IMR-90 (cell line): Measurements from ENCODE around the gene YRDC. TPM values are rescaled to one million over a fixed set of nuclear protein-coding genes. Genes with fewer than 3 reads are reported as not detected.

Experiments used
- ATAC-seq: fragments of 200-7000 bp; cut with Tn5 transposase; 2 replicates; pipeline ENCODE4 v1.9.1; 2020; ENCODE audit warnings: low read depth, mild to moderate bottlenecking, moderate library complexity
- BruUV-seq: library from RNA; stranded (reverse); fragments of 400-500 nt; replicated peaks from 2 replicates; lab custom pipeline; 2021; lab: Mats Ljungman, UMichigan
- CTCF ChIA-PET: fragments of 300-600 bp; formaldehyde crosslinking; extraction: SDS; loops from one replicate; lab custom pipeline; 2021; ENCODE audit warnings: antibody characterized with exemption; lab: Yijun Ruan, JAX
- POLR2A ChIA-PET: fragments of 300-600 bp; sonication (Branson Sonifier 250); formaldehyde crosslinking; loops from one replicate; lab custom pipeline; 2022; ENCODE audit warnings: antibody characterized with exemption; ENCODE audit not compliant: unreplicated experiment; lab: Charles Lee
- DNase-seq: peaks from one replicate; pipeline ENCODE4 v3.0.0; 2013
- H2AFZ ChIP-seq: replicated peaks from 2 replicates; pipeline ENCODE3; 2013; ENCODE audit warnings: low read length, mild to moderate bottlenecking; ENCODE audit not compliant: poor library complexity
- H2AK5ac ChIP-seq: 2 replicates; pipeline ENCODE4 v1.6.1; 2013; ENCODE audit warnings: low read depth, low read length, inconsistent platforms
- H2AK9ac ChIP-seq: replicated peaks from 2 replicates; pipeline ENCODE3; 2013; ENCODE audit warnings: mild to moderate bottlenecking, low read depth, low read length, moderate library complexity; ENCODE audit not compliant: poor library complexity
- H2BK120ac ChIP-seq: 2 replicates; pipeline ENCODE4 v1.6.1; 2013; ENCODE audit warnings: low read depth, low read length, inconsistent platforms
- H2BK15ac ChIP-seq: 3 replicates; pipeline ENCODE4 v1.6.1; 2013; ENCODE audit warnings: low read depth, low read length, inconsistent platforms
- H2BK20ac ChIP-seq: 2 replicates; pipeline ENCODE4 v1.6.1; 2013; ENCODE audit warnings: low read depth, mild to moderate bottlenecking, inconsistent platforms, low read length, moderate library complexity
- H2BK5ac ChIP-seq: 2 replicates; pipeline ENCODE4 v1.6.1; 2013; ENCODE audit warnings: mild to moderate bottlenecking, low read depth, low read length, inconsistent platforms; ENCODE audit not compliant: poor library complexity, severe bottlenecking
- H3K14ac ChIP-seq: replicated peaks from 2 replicates; pipeline ENCODE4 v1.6.1; 2013; ENCODE audit warnings: low read depth, low read length, inconsistent platforms
- H3K18ac ChIP-seq: 2 replicates; pipeline ENCODE4 v1.6.1; 2013; ENCODE audit warnings: low read depth, low read length, control low read depth
- H3K23ac ChIP-seq: 2 replicates; pipeline ENCODE4 v1.6.1; 2013; ENCODE audit warnings: low read depth, low read length, inconsistent platforms
- H3K27ac ChIP-seq: 2 replicates; pipeline ENCODE4 v1.5.1; 2013; ENCODE audit warnings: mild to moderate bottlenecking, control low read depth, low read length; ENCODE audit not compliant: insufficient read depth
- H3K27me3 ChIP-seq: 2 replicates; pipeline ENCODE4 v1.6.1; 2013; ENCODE audit warnings: low read length; ENCODE audit not compliant: control insufficient read depth, insufficient read depth
- H3K36me3 ChIP-seq: 2 replicates; pipeline ENCODE4 v1.6.1; 2013; ENCODE audit warnings: low read length, mixed read lengths; ENCODE audit not compliant: control insufficient read depth, insufficient read depth
- H3K4ac ChIP-seq: 2 replicates; pipeline ENCODE4 v1.6.1; 2013; ENCODE audit warnings: low read depth, low read length, inconsistent platforms
- H3K4me1 ChIP-seq: 2 replicates; pipeline ENCODE4 v1.6.1; 2013; ENCODE audit warnings: low read length, mixed read lengths; ENCODE audit not compliant: control insufficient read depth, insufficient read depth
- H3K4me2 ChIP-seq: 2 replicates; pipeline ENCODE4 v1.6.1; 2013; ENCODE audit warnings: low read depth, mild to moderate bottlenecking, control low read depth, low read length, moderate library complexity
- H3K4me3 ChIP-seq: 2 replicates; pipeline ENCODE4 v1.5.1; 2013; ENCODE audit warnings: low read depth, mild to moderate bottlenecking, control low read depth, low read length, moderate library complexity; ENCODE audit not compliant: insufficient read depth
- H3K56ac ChIP-seq: 2 replicates; pipeline ENCODE4 v1.6.1; 2013; ENCODE audit warnings: low read length, inconsistent platforms; ENCODE audit not compliant: insufficient read depth; ENCODE audit errors: extremely low read depth
- H3K79me1 ChIP-seq, 2 experiments: 2 replicates each; pipeline ENCODE4 v1.6.1; 2013; ENCODE audit warnings: low read length in 2 of 2, inconsistent platforms in 1 of 2, low read depth in 1 of 2
- H3K9ac ChIP-seq: 2 replicates; pipeline ENCODE4 v1.6.1; 2013; ENCODE audit warnings: low read depth, low read length, control low read depth
- H3K9me1 ChIP-seq: 2 replicates; pipeline ENCODE4 v1.6.1; 2013; ENCODE audit warnings: low read length, inconsistent platforms; ENCODE audit not compliant: insufficient read depth
- H3K9me3 ChIP-seq: 2 replicates; pipeline ENCODE4 v1.6.1; 2013; ENCODE audit warnings: low read length; ENCODE audit not compliant: control insufficient read depth, insufficient read depth
- H4K20me1 ChIP-seq: 2 replicates; pipeline ENCODE4 v1.6.1; 2013; ENCODE audit warnings: low read length, inconsistent platforms; ENCODE audit not compliant: insufficient read depth
- H4K5ac ChIP-seq: 2 replicates; pipeline ENCODE4 v1.6.1; 2013; ENCODE audit warnings: mild to moderate bottlenecking, low read depth, low read length, control low read depth
- H4K8ac ChIP-seq, 2 experiments: 2 replicates each; pipeline ENCODE4 v1.6.1; 2013; ENCODE audit warnings: low read depth in 2 of 2, low read length in 2 of 2, control low read depth in 1 of 2, inconsistent platforms in 1 of 2
- H4K91ac ChIP-seq: 2 replicates; pipeline ENCODE4 v1.6.1; 2013; ENCODE audit warnings: low read depth, low read length, inconsistent platforms; ENCODE audit not compliant: insufficient read depth
- BHLHE40 ChIP-seq: fragments of 150-350 bp; IDR thresholded peaks from 2 replicates; pipeline ENCODE4 v1.6.1; 2016; ENCODE audit warnings: mild to moderate bottlenecking, low read depth, low read length
- MAZ ChIP-seq: IDR thresholded peaks from 2 replicates; pipeline ENCODE4 v1.6.1; 2012; ENCODE audit warnings: low read depth, mild to moderate bottlenecking, low read length, improper control_type of control experiment, moderate library complexity, borderline replicate concordance
- MXI1 ChIP-seq: IDR thresholded peaks from 2 replicates; pipeline ENCODE4 v1.6.1; 2012; ENCODE audit warnings: low read depth, mild to moderate bottlenecking, low read length, moderate library complexity, borderline replicate concordance
- POLR2A ChIP-seq: IDR thresholded peaks from 2 replicates; pipeline ENCODE4 v1.6.1; 2012; ENCODE audit warnings: mild to moderate bottlenecking, low read depth, low read length
- RAD21 ChIP-seq: IDR thresholded peaks from 2 replicates; pipeline ENCODE4 v1.6.1; 2012; ENCODE audit warnings: low read length, improper control_type of control experiment
- RFX5 ChIP-seq: IDR thresholded peaks from 2 replicates; pipeline ENCODE4 v1.8.0; 2012; ENCODE audit warnings: low read depth, mild to moderate bottlenecking, low read length, moderate library complexity
- USF2 ChIP-seq: fragments of 150-350 bp; IDR thresholded peaks from 2 replicates; pipeline ENCODE4 v1.6.1; 2017; ENCODE audit warnings: mild to moderate bottlenecking, antibody characterized with exemption, low read length, low read depth
- WGBS, 2 experiments: methylation state at CpG; one replicate each; pipeline versions ENCODE4 v1.1.5 to v1.1.7; 2013; ENCODE audit warnings: missing lambda C conversion rate in 2 of 2; ENCODE audit not compliant: insufficient read length in 1 of 2; ENCODE audit errors: extremely low coverage in 2 of 2; 5-methylcytosine and 5-hydroxymethylcytosine counted together
- dilution Hi-C: fragments of 300-500 bp; cut with HindIII; formaldehyde crosslinking; loops from one replicate; pipeline ENCODE4 v1.14.3; 2018; ENCODE audit warnings: low sequenced_read_pairs; ENCODE audit not compliant: unreplicated experiment
- in situ Hi-C: fragments of 300-500 bp; cut with MboI; formaldehyde crosslinking; loops from 3 replicates; pipeline ENCODE4 v1.14.3; 2019; ENCODE audit warnings: low sequenced_read_pairs, inconsistent platforms, mixed read lengths
- intact Hi-C: fragments of 100-400 bp; cut with micrococcal nuclease; formaldehyde crosslinking; loops from 2 replicates; pipeline ENCODE4 v1.10.0; 2022
- polyA plus RNA-seq, 3 experiments: library from polyadenylated mRNA; depleted of rRNA; stranded (reverse); fragments of >200 nt; gene quantifications; 2 replicates each; pipeline ENCODE4 v1.2.3, GENCODE V29; 2012; ENCODE audit warnings: low replicate concordance in 1 of 3
- total RNA-seq: library from RNA; depleted of rRNA; stranded (reverse); fragments of >200 nt; gene quantifications from 2 replicates; pipeline ENCODE4 v1.2.3, GENCODE V29; 2012

The YRDC gene
- total and polyA plus RNA-seq, 2 of the 4 experiments (the other 2 are of a cell fraction) = 21.0 to 21.7 TPM

GRCh38 chr1:37854406-37854805, 46.4 kb upstream of the YRDC start:
- ChIA-PET CTCF (no interaction called here), POLR2A (no interaction called here)
- no peak overlapping the region for H3K4me2 ChIP-seq
- no peak for ATAC-seq
- peaks cover 12% of the 10 kb centered on the region for H3K36me3 ChIP-seq
- in situ Hi-C loops = no loop called here
- H2AK9ac ChIP-seq = no peak overlapping the region
- peaks cover 6% of the 10 kb centered on the region for H3K9me1 ChIP-seq
- no peak overlapping the region for H3K9ac ChIP-seq
- H3K4me1 ChIP-seq = peaks cover 4% of the 10 kb centered on the region; the same call in 1 of the 2 replicates
- peaks cover 37 to 72% of the 10 kb centered on the region in 2 experiments for H3K79me1 ChIP-seq
- H2BK15ac ChIP-seq = no peak overlapping the region
- no peak overlapping the region for H2AK5ac ChIP-seq
- BruUV-seq = no TSS peak
- H3K18ac ChIP-seq = no peak overlapping the region
- no peak overlapping the region for H2AFZ ChIP-seq
- H4K8ac ChIP-seq = no peak overlapping the region
- H3K27me3 ChIP-seq = no peaks in the 10 kb centered on the region
- H2BK120ac ChIP-seq = no peak overlapping the region
- no peaks in the 10 kb centered on the region for H3K9me3 ChIP-seq
- no peak overlapping the region for H4K91ac ChIP-seq
- TF ChIP-seq USF2 = no peak
- TF ChIP-seq POLR2A = no peak
- TF ChIP-seq RFX5 = no peak
- no peak for TF ChIP-seq MAZ
- TF ChIP-seq MXI1 = no peak
- TF ChIP-seq BHLHE40 = no peak
- no peak for TF ChIP-seq RAD21
- no peak overlapping the region for H3K27ac ChIP-seq
- H3K4me3 ChIP-seq = no peak overlapping the region
- H4K5ac ChIP-seq = no peak overlapping the region
- no peak for DNase-seq
- H3K56ac ChIP-seq = no peak overlapping the region
- intact Hi-C loops = no loop called here
- no CpG with 5 or more reads among the region's 6 CpGs for WGBS, 2 experiments
- H3K23ac ChIP-seq = no peak overlapping the region
- dilution Hi-C loops = no loop called here
- H3K14ac ChIP-seq = no peak overlapping the region
- H4K20me1 ChIP-seq = peaks cover 19% of the 10 kb centered on the region; the same call in 1 of the 2 replicates
- H2BK5ac ChIP-seq = no peak overlapping the region
- H3K4ac ChIP-seq = no peak overlapping the region
- H2BK20ac ChIP-seq = no peak overlapping the region
